ENCODE results near the gene RPS6KA2.

DNA sequence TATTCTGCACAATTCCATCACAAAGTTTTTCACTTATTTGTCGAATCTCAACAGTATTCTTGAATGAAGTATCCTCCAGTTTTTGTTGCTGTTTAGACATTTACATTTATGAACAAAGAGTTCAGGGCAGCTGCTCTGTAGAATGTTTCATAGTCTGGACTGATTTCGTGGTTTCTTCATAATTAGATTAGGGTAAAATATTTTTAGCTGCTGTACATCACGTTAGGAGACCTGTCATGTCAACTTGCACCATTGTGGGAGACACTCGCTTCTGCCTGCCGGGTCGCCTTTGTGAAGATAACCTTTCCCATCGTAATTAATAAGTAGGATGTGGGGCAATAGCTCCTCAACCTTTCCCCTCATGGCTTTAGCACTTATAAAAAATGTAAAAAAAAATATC is 27.5 kb upstream of the RPS6KA2 start:
- TF ChIP-seq, protein P1, sequence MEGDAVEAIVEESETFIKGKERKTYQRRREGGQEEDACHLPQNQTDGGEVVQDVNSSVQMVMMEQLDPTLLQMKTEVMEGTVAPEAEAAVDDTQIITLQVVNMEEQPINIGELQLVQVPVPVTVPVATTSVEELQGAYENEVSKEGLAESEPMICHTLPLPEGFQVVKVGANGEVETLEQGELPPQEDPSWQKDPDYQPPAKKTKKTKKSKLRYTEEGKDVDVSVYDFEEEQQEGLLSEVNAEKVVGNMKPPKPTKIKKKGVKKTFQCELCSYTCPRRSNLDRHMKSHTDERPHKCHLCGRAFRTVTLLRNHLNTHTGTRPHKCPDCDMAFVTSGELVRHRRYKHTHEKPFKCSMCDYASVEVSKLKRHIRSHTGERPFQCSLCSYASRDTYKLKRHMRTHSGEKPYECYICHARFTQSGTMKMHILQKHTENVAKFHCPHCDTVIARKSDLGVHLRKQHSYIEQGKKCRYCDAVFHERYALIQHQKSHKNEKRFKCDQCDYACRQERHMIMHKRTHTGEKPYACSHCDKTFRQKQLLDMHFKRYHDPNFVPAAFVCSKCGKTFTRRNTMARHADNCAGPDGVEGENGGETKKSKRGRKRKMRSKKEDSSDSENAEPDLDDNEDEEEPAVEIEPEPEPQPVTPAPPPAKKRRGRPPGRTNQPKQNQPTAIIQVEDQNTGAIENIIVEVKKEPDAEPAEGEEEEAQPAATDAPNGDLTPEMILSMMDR (IDR thresholded peaks at IDR 0.05; ENCODE audit: extremely low read depth in 1 of 2, insufficient read depth in 1 of 2, low read depth in 1 of 2, low read length in 2 of 2), result no peak
- TF ChIP-seq POLR2AphosphoS5 (IDR thresholded peaks at IDR 0.05; ENCODE audit: insufficient read depth, low read depth, low read length) (no peak), POLR2A (IDR thresholded peaks at IDR 0.05; ENCODE audit: low read depth, low read length) (no peak), MYC (IDR thresholded peaks at IDR 0.05; ENCODE audit: low read depth, low read length) (no peak), GATA2 (IDR thresholded peaks at IDR 0.05; ENCODE audit: insufficient read depth, insufficient read length, low read depth, low read length) (no peak), EZH2 (IDR thresholded peaks at IDR 0.05; ENCODE audit: borderline replicate concordance, low read depth, low read length, severe bottlenecking) (no peak), MAX (IDR thresholded peaks at IDR 0.05; ENCODE audit: insufficient read depth, insufficient read length) (no peak), JUN (IDR thresholded peaks at IDR 0.05; ENCODE audit: borderline replicate concordance, insufficient read depth, insufficient read length, low read depth) (no peak)

All from endothelial cell of umbilical vein (primary cell).